ENCODE measurements around the gene TYSND1. TPM values are rescaled to one million over a fixed set of nuclear protein-coding genes. Genes with fewer than 3 reads are reported as not detected.

Gene TYSND1
- total and polyA plus RNA-seq, 2 of the 13 experiments (the other 11 are each of a cell fraction or from before 2014, with no cell fraction given), result 3.3 to 8.9 TPM

DNA sequence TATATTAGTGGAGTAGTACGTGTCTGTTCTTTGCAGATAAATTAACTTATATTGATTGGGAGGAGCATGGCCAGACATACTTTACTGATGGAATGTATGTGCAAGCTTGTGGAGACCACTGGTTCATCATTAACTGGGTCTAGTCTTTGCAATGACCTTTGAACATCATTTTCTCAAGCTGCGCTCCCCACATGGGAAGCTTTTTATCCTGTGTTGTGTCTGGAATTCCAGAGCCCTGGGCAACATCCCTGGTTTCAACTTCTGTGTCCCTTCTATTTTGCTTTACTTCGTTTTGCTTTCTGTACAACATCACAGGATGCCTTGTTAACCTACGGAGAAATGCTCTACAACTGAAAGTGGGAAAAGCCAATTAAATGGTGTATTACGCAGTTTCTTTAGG lies 55.5 kb downstream of the TYSND1 start:
- Histone ChIP-seq H3K79me2 (ENCODE audit: insufficient read depth, low read length) (no peaks in the 10 kb centered on the region), H3K4me2 (ENCODE audit: low read depth, low read length) (peak overlapping the region; percentile 86), H3K36me3 (replicated peaks in 1 of 2; ENCODE audit: control insufficient read depth in 1 of 2, insufficient read depth in 2 of 2, low read length in 2 of 2) (peaks cover 6 to 30% of the 10 kb centered on the region in 2 experiments), H3K27ac (ENCODE audit: extremely low read length, insufficient read depth, low read length) (peak overlapping the region; percentile 79), H3K4me3 (replicated peaks in 1 of 3; ENCODE audit: insufficient read depth in 1 of 3, low read depth in 2 of 3, low read length in 3 of 3) (peak overlapping the region; percentile 26 to 50 (median 27); a peak in 3 of 6 replicates), H4K20me1 (ENCODE audit: insufficient read depth, low read length) (no peaks in the 10 kb centered on the region), H2AFZ (ENCODE audit: low read length) (no peak overlapping the region), H3K27me3 (ENCODE audit: control insufficient read depth in 1 of 2, insufficient read depth in 2 of 2, low read length in 2 of 2) (no peaks in the 10 kb centered on the region), H3K9me3 (ENCODE audit: low read length) (no peaks in the 10 kb centered on the region), H3K4me1 (ENCODE audit: insufficient read depth, low read length) (peaks cover 89% of the 10 kb centered on the region), H3K9ac (ENCODE audit: insufficient read depth, low read depth, low read length) (peak overlapping the region; percentile 44)
- BruUV-seq (replicated peaks), result no TSS peak
- in situ Hi-C loops (cut with HindIII; ENCODE audit: extremely low pct_ligation_motif_present, low pct_unique_long_range_greater_than_20kb) (no loop called here), intact Hi-C loops (cut with micrococcal nuclease; ENCODE audit: unreplicated experiment) (no loop called here)
- peak; percentile 92 for FAIRE-seq
- peak; percentile 92 for ATAC-seq
- peak; percentile 96 for DNase-seq (ENCODE audit: low spot score)
- POLR2A ChIA-PET, result interaction anchor here (0.9 to 3.5 kb wide), 13 partner anchors 10 to 315 kb away, joined by 3 to 26 read pairs (median 5); partner anchors contain the start of genes MACROH2A2, SAR1A and TYSND1
- CTCF ChIA-PET (ENCODE audit: low intra/inter-chr PET ratio, low total read pairs), result no interaction called here
- 3% methylated on average over 5 of the region's 5 CpGs for WGBS (ENCODE audit: low lambda C conversion rate)
- TF ChIP-seq FOXA1 (IDR thresholded peaks at IDR 0.05) (no peak), FOXA1 (CRISPR knock-in tag; IDR thresholded peaks at IDR 0.05) (no peak), SRSF9 (IDR thresholded peaks at IDR 0.05; ENCODE audit: borderline replicate concordance, insufficient read depth, low read depth, low read length, poor library complexity, severe bottlenecking) (no peak), RBAK (CRISPR knock-in tag; IDR thresholded peaks at IDR 0.05) (no peak), NFIC (IDR thresholded peaks at IDR 0.05; ENCODE audit: low read length) (peak; percentile 75; the same call in 1 of the 2 replicates), RXRB (CRISPR knock-in tag; IDR thresholded peaks at IDR 0.05; ENCODE audit: borderline replicate concordance) (peak; percentile 93), MXI1 (IDR thresholded peaks at IDR 0.05; ENCODE audit: borderline replicate concordance, low read depth, low read length) (peak; percentile 55; the same call in 1 of the 3 replicates), FOXK1 (CRISPR knock-in tag; IDR thresholded peaks at IDR 0.05; ENCODE audit: borderline replicate concordance, low read depth) (peak; percentile 82), MYC (CRISPR knock-in tag; IDR thresholded peaks at IDR 0.05; ENCODE audit: borderline replicate concordance) (peak; percentile 29; the same call in 1 of the 2 replicates), SOX13 (IDR thresholded peaks at IDR 0.05) (no peak), SOX13 (CRISPR knock-in tag; conservative IDR thresholded peaks at IDR 0.05 in 1 of 2, IDR thresholded peaks at IDR 0.05 in 1 of 2) (peak in 1 of 2 experiments; percentile 75; a peak in 2 of 4 replicates), KAT7 (CRISPR knock-in tag; IDR thresholded peaks at IDR 0.05; ENCODE audit: borderline replicate concordance) (no peak), HOXA9 (CRISPR knock-in tag; IDR thresholded peaks at IDR 0.05; ENCODE audit: borderline replicate concordance) (no peak), ZNF468 (CRISPR knock-in tag; IDR thresholded peaks at IDR 0.05) (no peak), ZNF124 (CRISPR knock-in tag; IDR thresholded peaks at IDR 0.05) (0 out of 2 replicates have a peak, but pooled peaks have one; percentile 52), CEBPG (CRISPR knock-in tag; IDR thresholded peaks at IDR 0.05) (peak; percentile 63), SMC3 (IDR thresholded peaks at IDR 0.05; ENCODE audit: low read length) (peak; percentile 21; the same call in 1 of the 2 replicates), KDM6A (CRISPR knock-in tag; IDR thresholded peaks at IDR 0.05; ENCODE audit: low read depth) (peak; percentile 91)
- TF ChIP-seq, protein P1, sequence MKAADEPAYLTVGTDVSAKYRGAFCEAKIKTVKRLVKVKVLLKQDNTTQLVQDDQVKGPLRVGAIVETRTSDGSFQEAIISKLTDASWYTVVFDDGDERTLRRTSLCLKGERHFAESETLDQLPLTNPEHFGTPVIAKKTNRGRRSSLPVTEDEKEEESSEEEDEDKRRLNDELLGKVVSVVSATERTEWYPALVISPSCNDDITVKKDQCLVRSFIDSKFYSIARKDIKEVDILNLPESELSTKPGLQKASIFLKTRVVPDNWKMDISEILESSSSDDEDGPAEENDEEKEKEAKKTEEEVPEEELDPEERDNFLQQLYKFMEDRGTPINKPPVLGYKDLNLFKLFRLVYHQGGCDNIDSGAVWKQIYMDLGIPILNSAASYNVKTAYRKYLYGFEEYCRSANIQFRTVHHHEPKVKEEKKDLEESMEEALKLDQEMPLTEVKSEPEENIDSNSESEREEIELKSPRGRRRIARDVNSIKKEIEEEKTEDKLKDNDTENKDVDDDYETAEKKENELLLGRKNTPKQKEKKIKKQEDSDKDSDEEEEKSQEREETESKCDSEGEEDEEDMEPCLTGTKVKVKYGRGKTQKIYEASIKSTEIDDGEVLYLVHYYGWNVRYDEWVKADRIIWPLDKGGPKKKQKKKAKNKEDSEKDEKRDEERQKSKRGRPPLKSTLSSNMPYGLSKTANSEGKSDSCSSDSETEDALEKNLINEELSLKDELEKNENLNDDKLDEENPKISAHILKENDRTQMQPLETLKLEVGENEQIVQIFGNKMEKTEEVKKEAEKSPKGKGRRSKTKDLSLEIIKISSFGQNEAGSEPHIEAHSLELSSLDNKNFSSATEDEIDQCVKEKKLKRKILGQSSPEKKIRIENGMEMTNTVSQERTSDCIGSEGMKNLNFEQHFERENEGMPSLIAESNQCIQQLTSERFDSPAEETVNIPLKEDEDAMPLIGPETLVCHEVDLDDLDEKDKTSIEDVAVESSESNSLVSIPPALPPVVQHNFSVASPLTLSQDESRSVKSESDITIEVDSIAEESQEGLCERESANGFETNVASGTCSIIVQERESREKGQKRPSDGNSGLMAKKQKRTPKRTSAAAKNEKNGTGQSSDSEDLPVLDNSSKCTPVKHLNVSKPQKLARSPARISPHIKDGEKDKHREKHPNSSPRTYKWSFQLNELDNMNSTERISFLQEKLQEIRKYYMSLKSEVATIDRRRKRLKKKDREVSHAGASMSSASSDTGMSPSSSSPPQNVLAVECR (CRISPR knock-in tag; IDR thresholded peaks at IDR 0.05; ENCODE audit: borderline replicate concordance), result peak; percentile 70; the same call in 1 of the 2 replicates
- TF ChIP-seq, protein P2, sequence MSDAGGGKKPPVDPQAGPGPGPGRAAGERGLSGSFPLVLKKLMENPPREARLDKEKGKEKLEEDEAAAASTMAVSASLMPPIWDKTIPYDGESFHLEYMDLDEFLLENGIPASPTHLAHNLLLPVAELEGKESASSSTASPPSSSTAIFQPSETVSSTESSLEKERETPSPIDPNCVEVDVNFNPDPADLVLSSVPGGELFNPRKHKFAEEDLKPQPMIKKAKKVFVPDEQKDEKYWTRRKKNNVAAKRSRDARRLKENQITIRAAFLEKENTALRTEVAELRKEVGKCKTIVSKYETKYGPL (CRISPR knock-in tag; IDR thresholded peaks at IDR 0.05), result no peak
- TF ChIP-seq, protein P3, sequence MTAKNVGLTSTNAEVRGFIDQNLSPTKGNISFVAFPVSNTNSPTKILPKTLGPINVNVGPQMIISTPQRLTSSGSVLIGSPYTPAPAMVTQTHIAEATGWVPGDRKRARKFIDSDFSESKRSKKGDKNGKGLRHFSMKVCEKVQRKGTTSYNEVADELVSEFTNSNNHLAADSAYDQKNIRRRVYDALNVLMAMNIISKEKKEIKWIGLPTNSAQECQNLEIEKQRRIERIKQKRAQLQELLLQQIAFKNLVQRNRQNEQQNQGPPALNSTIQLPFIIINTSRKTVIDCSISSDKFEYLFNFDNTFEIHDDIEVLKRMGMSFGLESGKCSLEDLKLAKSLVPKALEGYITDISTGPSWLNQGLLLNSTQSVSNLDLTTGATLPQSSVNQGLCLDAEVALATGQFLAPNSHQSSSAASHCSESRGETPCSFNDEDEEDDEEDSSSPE (CRISPR knock-in tag; IDR thresholded peaks at IDR 0.05), result 0 out of 2 replicates have a peak, but pooled peaks have one; percentile 20

All from HepG2 (cell line).